ENCODE data around the gene OR6F1.
A peak's percentile ranks its signal among the peaks of the same experiment; 100 is the strongest.
"Not testable (repeated sequence)": the region's sequence is repeated elsewhere in the genome, so short reads cannot be mapped to it uniquely, and the experiment has no call there.

The OR6F1 gene

GRCh38 chr1:247716546-247716945 lies at the start of gene OR6F1:
OR6F1 (minus strand) TSS chr1:247716646; CDS start chr1:247712755, 3,891 bp downstream.
- DNase-seq (ENCODE audit: extremely low spot score, insufficient read length, low read depth) (no peak), FAIRE-seq (no peak)

GRCh38 chr1:247760456-247760855 lies 44.0 kb upstream of the OR6F1 start, which contains the start of gene OR1C1:
OR1C1 (minus strand) TSS chr1:247760556; CDS start chr1:247758406, 2,150 bp downstream.
- DNase-seq (ENCODE audit: extremely low spot score, insufficient read length, low read depth), result no peak
- no peak for FAIRE-seq

- not testable (repeated sequence) for DNase-seq (ENCODE audit: extremely low spot score, insufficient read length, low read depth); FAIRE-seq
Measured at GRCh38 chr1:247754311-247754710, 37.9 kb upstream of the OR6F1 start.

- no peak for DNase-seq (ENCODE audit: extremely low spot score, insufficient read length, low read depth)
- FAIRE-seq, result no peak
Measured at GRCh38 chr1:247749870-247750269, 33.4 kb upstream of the OR6F1 start.

DNA sequence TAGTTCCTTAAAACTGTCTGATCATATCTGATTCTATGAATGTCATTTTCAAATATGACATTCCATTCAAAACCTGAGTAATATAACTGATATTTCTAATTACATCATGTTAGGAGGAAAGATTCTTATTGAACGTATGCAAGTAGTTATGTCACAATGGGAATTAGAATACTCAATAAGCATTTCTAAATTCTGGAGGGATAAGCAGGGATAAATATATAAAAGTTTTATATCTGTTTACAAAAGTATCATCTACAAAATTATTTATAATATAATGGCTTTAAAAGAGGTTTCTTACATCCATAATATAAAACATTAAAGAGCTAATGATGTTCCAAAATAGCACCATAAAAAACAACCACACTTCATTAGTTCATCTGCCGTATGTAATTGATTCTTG lies 31.6 kb upstream of the OR6F1 start, which contains the start of gene OR14A2:
Gene OR14A2, minus strand, starts transcription at position 101 of the 400 bp plus-strand sequence.
- FAIRE-seq (no peak), DNase-seq (ENCODE audit: extremely low spot score, insufficient read length, low read depth) (no peak)

DNA sequence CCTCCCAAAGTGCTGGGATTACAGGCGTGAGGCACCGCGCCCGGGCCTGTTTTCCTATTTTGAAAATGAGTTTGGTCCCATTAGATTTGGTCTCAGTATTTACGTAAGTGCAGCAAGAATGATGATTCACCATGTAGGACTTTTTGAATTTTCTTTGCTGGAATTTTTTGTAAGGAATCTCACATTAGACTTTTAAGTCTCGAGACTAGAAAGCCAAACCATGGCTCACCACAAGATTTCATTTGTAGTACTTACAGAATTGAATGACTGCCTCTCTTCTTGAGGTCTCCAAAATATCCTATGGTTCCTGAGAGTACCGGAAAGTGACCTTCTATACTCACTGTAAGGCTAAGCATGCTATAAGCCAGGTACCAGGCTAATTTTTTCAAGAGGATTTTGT lies 31.2 kb upstream of the OR6F1 start:
- DNase-seq (ENCODE audit: extremely low spot score, insufficient read length, low read depth) (no peak), FAIRE-seq (no peak)

- FAIRE-seq (no peak), DNase-seq (ENCODE audit: extremely low spot score, insufficient read length, low read depth) (no peak)
Measured at GRCh38 chr1:247746391-247746935, 30.0 kb upstream of the OR6F1 start.

DNA sequence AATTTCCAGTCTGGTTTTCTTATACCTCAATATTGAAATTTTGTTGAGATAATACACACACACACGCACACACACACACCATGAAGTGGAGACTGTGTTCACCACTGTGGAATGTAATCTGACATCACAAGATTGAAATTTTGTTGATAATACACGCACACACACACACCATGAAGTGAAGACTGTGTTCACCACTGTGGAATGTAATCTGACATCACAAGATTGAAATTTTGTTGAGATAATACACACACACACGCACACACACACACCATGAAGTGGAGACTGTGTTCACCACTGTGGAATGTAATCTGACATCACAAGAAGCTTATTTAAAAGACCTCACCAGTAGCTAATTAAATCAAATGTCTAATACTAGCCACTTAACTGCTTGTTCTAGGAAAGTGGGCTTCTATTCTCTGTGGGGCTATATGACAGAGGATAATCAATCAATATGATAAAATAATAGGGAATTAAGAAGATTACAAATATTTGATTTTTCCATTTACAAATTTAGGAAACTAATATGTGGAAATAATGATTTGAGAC lies 25.8 kb upstream of the OR6F1 start:
- FAIRE-seq; DNase-seq (ENCODE audit: extremely low spot score, insufficient read length, low read depth): not testable (repeated sequence)

GRCh38 chr1:247741756-247742155 lies 25.3 kb upstream of the OR6F1 start:
- no peak for FAIRE-seq
- DNase-seq (ENCODE audit: extremely low spot score, insufficient read length, low read depth), result no peak

- FAIRE-seq, result no peak
Measured at GRCh38 chr1:247740721-247741120, 24.3 kb upstream of the OR6F1 start.

GRCh38 chr1:247738315-247738714 lies 21.9 kb upstream of the OR6F1 start, which contains the start of gene OR14K1:
OR14K1 (plus strand) TSS chr1:247738615; CDS start chr1:247738615, 0 bp downstream.
- DNase-seq (ENCODE audit: extremely low spot score, insufficient read length, low read depth) (no peak), FAIRE-seq (no peak)

More at GRCh38 chr1:247740721-247741120, 24.3 kb upstream of the OR6F1 start:
- DNase-seq (ENCODE audit: extremely low spot score, insufficient read length, low read depth), result no peak

DNA sequence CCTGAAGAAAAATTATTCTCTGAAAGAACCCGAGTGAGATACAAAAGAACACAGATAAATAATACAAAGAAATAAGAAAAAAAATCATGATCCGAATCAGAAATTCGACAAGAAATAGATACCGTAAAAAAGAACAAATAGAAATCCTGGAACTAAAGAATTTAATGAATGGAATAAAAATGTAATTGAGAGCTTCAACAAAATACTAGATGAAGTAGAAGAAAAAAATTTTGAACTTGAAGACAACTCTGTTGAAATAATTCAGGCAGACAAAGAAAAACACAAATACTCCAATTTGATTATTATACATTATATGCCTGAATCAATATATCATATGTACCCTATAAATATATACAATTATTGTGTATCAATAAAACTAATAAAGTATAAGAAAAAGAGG lies 4.8 kb upstream of the OR6F1 start:
- DNase-seq (ENCODE audit: extremely low spot score, insufficient read length, low read depth) (no peak), FAIRE-seq (no peak)

DNA sequence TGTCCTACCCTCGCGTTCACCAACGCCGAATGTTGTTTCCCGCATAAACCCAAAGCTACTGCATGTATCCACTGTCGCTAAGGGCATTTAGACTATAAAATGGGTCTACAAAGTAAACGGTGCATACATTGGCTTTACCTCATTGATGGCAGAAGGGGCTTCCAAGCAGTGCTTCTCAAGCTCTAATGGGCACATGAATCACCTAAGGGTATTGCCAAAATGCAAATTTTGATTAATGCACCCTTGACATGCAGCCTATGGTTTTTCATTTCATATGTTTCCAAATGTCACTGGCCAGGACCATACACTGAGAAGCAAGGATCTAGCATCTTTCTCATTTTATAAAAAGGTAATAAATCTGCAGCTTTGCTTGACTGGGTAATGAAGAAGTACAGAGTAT lies 2.7 kb downstream of the OR6F1 start:
- FAIRE-seq (no peak), DNase-seq (ENCODE audit: extremely low spot score, insufficient read length, low read depth) (no peak)

- not testable (repeated sequence) for FAIRE-seq; DNase-seq (ENCODE audit: extremely low spot score, insufficient read length, low read depth)
Measured at GRCh38 chr1:247710681-247711080, 5.8 kb downstream of the OR6F1 start.

DNA sequence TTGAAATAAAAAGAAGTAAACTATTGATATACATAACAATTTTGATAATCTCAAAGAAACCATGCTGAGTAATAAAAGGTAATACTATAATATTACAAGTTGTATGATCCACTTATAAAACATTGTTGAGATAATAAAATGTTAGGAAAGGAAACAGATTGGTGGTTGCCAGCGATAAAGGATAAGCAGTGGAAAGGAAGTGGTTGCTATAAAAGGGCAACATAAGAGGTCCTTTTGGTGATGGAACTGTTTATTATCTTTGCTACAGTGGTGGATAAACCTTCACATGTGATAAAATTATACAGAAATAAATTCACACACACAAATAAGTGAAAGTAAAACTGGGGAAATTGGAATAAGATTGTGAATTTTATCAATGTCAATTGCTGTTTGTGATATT lies 15.1 kb downstream of the OR6F1 start:
- FAIRE-seq (no peak), DNase-seq (ENCODE audit: extremely low spot score, insufficient read length, low read depth) (no peak)

- FAIRE-seq (peak; percentile 77), DNase-seq (ENCODE audit: extremely low spot score, insufficient read length, low read depth) (no peak)
Measured at GRCh38 chr1:247681288-247681897, 35.1 kb downstream of the OR6F1 start.

GRCh38 chr1:247680171-247680570 lies 36.3 kb downstream of the OR6F1 start:
- DNase-seq (ENCODE audit: extremely low spot score, insufficient read length, low read depth) (no peak), FAIRE-seq (no peak)

- FAIRE-seq (no peak), DNase-seq (ENCODE audit: extremely low spot score, insufficient read length, low read depth) (no peak)
Measured at GRCh38 chr1:247679639-247680038, 36.8 kb downstream of the OR6F1 start, which contains the start of gene OR13G1. OR13G1 (minus strand) TSS chr1:247679739; CDS start chr1:247673041, 6,698 bp downstream.

DNA sequence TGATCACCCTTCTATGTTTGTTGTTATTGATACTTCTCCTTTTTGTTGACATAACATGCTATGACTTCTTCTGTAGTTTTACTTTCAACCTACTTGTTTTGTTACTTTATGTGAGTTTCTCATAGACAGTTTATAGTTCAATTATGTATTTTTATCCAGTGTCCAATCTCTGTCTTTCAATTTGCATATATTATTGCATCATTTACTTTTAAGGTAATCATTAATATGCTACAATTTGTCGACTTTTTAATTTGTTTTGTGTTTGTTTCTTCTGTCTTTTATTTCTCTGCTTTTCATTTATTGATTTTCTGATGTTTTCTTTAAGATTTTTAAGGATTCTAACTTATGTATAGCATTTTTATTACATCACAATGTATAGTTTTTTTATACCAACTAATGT lies 47.2 kb downstream of the OR6F1 start:
- DNase-seq (ENCODE audit: extremely low spot score, insufficient read length, low read depth) (no peak), FAIRE-seq (no peak)
